Hematopoietic multipotent progenitor cell treated with erythropoietin and hydrocortisone succinate and interleukin-3 and kit ligand, for 4 days (in vitro differentiated cells): Measurements from ENCODE around the gene VAT1.
A peak's percentile ranks its signal among the peaks of the same experiment; 100 is the strongest.
"Not testable (repeated sequence)": the region's sequence is repeated elsewhere in the genome, so short reads cannot be mapped to it uniquely, and the experiment has no call there.

ENCODE experiments used
- DNase-seq: peaks from one replicate; pipeline ENCODE4 v3.0.0-alpha.2; 2015

The VAT1 gene

DNA sequence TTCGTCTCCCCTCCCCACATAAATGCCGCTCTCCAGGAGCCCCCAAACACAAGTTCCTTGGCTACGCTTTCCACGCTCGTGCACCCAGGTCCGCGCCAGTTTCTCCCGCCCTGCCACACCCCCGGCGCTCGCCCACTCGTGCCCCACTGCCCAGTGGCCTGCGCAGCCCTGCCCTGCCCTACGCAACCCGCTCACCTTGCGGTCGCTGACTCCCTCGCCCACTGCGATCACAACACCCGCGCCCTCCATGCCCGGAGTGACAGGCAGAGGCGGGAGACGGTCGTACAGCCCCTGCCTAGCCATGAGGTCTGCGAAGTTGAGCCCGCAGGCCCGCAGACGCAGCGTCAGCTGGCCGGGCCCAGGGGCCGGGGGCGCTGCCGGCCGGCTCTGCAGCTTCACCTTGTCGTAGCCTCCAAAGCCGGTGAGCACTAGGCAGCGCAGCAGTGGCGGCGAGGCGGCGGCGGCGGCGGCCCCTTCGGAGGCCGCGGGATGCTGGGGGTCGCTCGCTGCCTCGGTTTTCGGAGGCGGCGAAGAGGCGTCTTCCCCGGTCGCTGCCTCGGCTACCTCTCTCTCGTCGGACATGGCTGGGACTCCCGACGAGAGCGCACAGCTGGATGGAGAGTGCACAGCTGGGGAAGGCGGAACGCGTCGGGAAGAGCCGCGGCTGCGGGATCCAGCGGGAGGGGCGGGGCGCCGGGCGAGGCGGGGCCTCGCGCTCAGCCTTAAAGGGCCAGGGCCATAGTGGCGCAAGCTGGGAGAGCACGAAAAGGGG, at the start of gene VAT1:
Gene VAT1 (minus strand): TSS at position 645 of the 772 bp plus-strand sequence. CDS start 63 bp downstream, at position 582.
- peak; percentile 87 for DNase-seq

DNA sequence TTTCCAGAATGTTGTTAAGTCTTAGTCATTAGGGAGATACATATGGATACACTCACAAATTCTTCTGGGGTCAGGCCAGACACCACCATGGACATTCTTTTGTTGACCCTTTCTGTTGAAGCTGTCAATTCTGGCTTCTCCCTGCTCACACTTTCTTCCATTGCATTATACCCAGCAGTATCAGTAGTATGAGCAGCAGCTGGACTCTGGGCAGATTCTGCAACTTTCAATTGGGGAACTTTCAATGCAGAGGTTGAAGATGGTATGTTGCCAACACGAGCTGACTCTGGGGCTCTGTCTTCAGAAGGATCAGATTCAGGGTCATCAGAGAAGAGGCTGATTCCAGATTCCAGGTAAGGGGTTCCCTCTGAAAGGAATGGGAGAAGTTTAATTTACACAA, 48.7 kb upstream of the VAT1 start:
- DNase-seq, result no peak

GRCh38 chr17:43070257-43070656, 48.1 kb upstream of the VAT1 start:
- no peak for DNase-seq

DNA sequence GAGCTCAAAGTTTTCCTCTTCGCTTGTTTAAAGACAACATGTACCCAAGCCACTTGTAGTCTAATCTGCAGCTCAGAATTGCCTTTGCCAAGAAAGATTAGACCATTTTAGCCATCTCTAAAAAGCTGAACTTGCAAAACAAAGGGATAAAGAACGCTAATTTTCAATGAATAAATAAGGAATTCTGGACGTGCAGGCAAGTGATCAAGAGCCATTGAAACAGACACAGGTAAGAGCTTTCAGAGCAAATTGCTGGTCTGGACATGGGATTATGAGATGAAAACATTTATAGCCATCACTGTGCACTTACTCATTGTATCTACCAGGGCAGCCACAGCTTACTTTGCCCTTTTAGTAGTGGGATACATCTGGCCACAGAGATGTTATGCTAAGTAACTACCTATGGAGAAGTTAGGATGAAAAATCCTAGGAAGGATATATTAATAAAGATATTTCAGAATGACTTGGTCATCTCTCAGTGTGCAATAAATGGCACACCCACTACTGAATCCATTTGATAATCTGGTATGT, 47.2 kb upstream of the VAT1 start:
- no peak for DNase-seq

DNA sequence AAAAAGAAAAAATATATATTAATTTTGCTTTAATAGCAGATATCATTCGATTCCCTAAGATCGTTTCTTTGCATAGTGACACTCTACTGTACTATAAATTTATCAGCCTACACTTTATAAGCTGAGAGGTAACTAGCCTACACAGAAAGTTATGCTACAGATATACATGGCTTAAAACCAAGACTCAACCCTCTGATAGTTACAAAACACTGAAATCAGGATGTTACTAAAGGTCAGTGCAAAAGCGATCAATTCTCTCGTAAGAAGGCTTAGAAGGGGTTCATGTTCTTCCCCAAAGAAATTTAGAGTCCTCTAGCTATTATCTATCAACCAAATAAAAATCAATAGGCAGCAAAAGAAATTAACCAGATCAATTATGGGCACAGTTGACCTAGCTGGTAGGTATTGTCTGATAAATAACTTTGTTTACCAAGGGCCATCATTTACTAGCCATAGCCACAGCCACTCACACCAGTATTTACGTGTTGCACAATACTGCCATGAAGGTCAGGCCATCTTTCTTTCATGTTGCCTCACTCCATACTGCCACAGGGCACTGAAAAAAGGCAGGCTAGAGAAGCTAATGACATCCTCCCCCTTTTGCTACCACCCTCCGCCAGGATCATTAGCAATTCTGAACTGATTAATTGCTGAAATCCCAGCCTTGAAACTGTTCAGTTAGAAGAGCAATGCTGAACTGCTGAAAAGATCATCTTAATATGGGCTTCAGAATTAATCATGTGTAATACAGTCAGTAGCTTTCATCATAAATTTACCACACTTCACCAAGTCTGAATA, 46.6 kb upstream of the VAT1 start:
- DNase-seq, result no peak

DNA sequence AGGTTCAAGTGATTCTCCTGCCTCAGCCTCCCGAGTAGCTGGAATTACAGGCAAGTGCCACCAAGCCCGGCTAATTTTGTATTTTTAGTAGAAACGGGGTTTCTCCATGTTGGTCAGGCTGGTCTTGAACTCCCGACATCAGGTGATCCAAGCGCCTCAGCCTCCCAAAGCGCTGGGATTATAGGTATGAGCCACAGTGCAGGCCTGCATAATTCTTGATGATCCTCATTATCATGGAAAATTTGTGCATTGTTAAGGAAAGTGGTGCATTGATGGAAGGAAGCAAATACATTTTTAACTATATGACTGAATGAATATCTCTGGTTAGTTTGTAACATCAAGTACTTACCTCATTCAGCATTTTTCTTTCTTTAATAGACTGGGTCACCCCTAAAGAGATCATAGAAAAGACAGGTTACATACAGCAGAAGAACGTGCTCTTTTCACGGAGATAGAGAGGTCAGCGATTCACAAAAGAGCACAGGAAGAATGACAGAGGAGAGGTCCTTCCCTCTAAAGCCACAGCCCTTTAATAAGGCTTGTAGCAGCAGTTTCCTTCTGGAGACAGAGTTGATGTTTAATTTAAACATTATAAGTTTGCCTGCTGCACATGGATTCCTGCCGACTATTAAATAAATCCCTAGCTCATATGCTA, 40.9 kb upstream of the VAT1 start:
- no peak for DNase-seq

DNA sequence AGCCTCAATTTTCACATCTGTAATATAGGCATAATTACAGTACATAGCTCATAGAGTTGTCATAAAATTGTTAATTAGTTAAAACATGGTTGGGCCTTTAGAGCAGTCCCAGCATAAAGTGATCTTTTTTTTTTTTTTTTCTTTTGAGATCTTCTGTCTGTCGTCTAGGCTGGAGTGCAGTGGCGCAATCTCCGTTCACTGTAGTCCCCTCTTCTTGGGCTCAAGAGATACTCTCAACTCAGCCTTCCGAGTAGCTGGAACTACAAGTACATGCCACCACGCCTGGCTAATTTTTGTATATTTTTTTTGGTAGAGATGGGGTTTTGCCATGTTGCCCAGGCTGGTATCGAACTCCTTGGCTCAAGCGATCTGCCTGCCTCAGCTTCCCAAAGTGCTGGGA, 33.9 kb upstream of the VAT1 start:
- no peak for DNase-seq

- not testable (repeated sequence) for DNase-seq
These were observed 30.8 kb upstream of the VAT1 start for GRCh38 chr17:43053008-43053407.

DNA sequence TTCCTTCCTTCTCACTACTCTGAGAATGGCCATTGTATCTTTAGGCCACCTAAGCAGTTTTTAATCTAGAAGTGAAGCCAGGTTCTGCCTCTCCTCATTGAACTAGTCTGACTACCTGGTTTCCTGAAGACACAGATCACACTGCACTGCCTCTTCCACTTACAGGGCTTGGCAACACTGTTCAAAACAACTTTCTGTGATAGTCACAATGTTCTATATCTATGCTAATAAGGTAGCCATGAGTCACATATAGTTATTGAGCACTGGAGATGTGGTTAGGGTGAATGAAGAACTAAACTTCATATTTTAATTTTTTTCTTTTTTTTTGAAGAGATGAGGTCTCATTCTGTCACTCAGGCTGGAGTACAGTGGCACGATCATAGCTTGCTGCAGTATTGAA, 29.8 kb upstream of the VAT1 start:
- no peak for DNase-seq

DNA sequence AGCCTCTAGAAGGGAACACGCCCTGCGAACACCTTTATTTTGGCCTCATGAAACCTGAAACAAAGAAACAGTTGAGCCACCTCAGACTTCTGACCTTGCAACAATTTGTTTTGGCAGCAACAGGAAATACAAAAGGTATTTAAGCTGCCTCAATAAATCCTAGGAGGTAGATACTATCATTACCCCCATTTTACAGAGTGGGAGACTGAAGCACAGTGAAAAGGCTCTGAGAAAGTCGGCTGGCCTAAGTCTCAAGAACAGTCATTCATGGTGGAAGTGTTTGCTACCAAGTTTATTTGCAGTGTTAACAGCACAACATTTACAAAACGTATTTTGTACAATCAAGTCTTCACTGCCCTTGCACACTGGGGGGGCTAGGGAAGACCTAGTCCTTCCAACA, 21.8 kb upstream of the VAT1 start:
- no peak for DNase-seq

DNA sequence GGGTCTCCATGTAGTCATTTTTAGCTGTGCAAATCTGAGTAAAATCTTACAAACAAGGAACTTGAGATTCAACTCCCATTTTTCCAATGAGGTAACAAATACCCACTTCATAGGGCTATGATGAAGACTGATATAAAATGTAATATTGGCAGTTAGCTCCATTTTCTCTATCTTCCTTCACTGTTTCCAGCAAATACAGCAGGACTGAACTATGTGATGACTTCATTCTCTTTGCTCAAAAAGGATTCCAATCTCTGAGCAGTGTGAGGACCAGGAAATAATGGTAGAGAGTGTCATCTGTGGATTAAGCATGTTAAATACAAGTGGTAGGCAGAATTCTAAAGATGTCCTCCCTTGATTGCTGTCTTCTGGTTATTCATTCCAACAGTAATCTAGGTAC, 21.1 kb upstream of the VAT1 start:
- DNase-seq, result no peak

GRCh38 chr17:43042025-43042628, 19.9 kb upstream of the VAT1 start:
- peak; percentile 73 for DNase-seq

GRCh38 chr17:43040655-43041054, 18.5 kb upstream of the VAT1 start:
- no peak for DNase-seq

GRCh38 chr17:43039646-43040045, 17.5 kb upstream of the VAT1 start:
- DNase-seq, result no peak

DNA sequence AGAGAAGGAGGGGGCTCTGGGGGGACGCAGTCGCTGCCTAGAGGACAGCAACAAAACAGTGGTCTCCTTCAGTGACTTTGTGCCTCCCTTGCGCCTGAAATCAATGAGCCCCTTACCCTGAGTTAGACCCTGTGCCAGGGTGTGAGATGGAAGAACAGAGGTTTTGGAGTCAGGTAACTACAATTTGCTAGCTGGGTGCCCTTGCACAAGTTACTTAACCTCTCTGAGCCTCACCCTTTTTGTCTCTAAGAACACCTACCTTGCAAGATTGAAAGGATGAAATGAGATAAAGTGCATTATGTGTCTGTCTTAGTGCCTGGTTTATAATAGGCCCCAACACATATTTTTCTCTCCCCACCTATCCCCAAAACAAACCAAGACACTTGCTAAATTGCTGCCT, 12.7 kb upstream of the VAT1 start:
- no peak for DNase-seq

DNA sequence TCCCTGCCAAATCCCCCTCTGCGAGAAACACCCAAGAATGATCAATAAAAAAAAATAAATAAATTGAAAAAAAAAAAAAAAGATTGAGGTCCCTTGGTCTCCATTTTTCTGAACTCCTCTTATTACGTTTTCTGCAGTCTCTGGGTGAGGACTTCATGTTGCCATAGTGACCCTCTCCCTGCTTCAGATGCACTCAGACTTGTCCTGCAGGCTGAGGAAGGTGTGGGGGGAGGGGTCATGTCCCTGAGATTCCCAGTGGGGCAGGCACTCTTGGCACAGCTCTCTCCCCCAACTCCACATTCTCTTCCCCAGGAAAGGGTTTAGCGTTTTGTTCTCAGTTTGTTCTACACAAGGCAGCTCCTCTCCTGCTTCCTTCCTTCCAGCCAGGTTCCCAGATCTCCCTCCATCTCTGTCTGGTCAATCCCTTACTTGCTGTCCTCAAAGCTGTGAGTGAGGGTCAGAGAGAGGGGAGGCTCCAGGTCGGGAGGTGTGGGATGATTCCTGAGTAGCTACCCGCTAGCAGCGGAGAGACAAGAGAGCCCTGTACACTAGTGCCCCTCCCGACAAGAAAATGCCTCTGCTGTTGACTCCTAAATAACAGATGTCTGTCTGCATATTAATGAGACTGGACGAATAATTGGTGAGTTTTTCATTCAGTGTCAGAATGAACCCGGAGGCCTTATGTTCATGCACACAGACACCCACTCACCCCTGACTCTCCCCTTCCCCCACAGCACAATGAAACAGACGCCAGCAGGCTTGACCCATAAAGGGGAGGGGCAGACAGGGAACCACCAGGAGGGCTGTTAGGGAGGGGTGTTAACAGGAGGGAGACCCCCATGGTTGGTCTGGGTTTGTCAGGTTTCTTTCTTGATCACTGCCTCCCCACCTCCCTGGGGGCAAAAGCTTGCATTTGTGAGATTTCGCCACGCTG, 12.0 kb upstream of the VAT1 start:
- DNase-seq, result no peak

DNA sequence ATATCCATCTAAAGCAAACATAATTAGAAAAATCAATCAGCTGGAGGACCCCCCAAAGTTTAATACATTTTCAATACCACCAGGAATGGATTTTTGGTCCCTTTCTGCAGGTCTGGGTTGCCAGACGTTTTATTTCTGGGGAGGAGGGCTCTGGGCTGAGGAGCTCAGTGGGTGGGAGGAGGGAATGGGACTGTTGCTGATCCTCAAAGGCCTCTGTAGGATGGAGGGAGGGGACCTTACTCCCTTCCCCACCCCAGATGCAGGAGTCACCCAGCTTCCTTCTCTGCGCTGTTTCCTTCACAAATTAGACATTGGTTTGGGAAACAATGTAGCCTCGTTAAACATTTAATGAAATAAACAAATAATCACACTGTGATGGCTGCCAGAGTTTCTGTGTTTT, 9.5 kb upstream of the VAT1 start:
- no peak for DNase-seq

DNA sequence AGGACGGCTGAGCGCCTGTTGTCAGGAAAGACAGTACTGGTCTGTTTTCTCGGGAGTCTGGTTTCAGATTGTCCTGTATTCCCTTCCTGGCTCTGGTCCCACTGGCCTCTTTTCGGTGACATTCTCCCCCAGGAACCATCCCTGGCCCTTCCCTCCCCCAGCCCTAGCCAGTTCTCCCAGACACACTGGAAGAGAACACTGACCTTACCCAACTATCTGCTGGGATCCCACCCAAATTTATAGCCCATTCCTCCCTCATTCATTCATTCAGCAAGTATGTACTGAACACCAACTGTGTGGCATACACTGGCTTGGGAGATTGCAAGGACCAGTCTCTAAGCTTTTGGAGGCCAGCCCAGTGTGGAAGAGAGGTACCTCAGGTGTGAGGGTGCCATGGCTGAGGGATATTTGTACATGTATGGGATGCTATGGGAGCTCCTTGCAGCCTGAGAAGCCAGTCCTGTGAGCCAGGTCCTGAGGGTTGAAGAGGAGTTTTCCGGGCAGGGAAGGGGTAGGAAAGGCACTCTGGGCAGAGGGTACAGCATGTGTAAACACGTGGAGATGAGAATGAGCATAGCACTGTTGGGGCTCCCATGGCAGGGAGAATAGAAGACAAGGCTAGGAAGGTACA, 8.1 kb upstream of the VAT1 start:
- DNase-seq, result no peak

GRCh38 chr17:43028221-43028861, 6.2 kb upstream of the VAT1 start:
- DNase-seq, result no peak

- no peak for DNase-seq
These were observed 5.2 kb upstream of the VAT1 start for GRCh38 chr17:43027091-43028032.
